HG02852 (cell line): Measurements from ENCODE around the gene COL4A3.
"Not testable (repeated sequence)": the region's sequence is repeated elsewhere in the genome, so short reads cannot be mapped to it uniquely, and the experiment has no call there.

ENCODE experiments used
- ATAC-seq: cut with Tn5 transposase; IDR thresholded peaks from one replicate; pipeline ENCODE4 v1.9.1; 2021; ENCODE audit warnings: mild to moderate bottlenecking, moderate library complexity; ENCODE audit not compliant: unreplicated experiment

COL4A3 gene

DNA sequence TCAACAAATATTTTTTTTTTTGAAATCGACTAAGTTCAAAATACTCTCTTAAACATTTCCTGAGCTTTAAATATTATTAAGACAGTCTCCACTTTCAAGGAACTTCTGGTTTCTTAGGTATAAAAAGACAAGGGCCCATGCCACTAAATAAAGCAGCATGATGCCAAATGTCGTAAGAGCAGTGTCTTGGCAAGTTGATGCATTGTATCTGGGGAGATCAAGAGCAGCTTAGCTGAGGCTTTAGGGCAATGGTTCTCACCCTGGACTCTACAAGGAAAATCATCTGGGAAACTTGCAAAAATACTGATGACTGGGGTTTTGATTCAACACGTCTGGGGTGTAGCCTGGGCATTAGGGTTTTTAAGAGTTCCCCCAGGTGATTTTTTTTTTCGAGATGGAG lies 41.3 kb downstream of the COL4A3 start:
- ATAC-seq = no peak

DNA sequence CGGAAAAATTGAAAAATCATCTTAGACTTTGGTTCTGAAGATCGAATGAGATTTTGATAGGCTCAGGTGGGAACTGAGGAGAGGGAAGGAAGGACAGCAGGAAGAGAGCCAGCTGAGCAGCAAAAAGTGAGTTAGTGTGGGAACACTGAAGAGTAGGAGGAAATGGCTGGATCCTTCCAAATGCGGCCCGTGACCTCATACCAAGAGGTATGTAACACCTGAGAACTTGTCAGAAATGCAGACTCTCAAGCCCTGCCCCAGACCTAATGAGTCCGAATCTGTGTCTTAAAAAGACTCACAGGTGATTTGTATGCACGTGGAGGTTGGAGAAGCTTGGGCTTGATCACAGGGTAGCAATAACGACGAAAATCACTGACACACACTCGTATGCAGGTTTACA lies 42.0 kb downstream of the COL4A3 start:
- no peak for ATAC-seq

DNA sequence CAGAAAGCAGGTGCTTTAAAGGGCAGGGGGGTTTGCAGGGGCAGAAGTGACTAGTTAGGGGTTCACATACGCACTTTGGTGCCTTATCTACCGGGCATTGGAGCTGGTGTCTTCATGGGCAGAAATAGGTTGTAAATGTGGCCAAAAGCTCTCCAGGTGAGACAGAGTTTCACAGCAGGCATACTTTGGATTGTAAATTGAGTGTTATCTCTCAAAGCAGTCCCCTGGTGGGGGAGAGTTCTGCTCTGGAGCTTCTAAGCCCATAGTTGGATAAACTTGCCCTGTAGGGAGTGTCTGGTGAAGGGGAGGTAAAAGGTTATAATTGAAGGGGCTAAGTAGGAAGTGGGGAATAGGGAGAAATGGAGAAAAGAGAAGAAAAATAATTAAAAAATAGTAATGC lies 43.1 kb downstream of the COL4A3 start:
- ATAC-seq = no peak

DNA sequence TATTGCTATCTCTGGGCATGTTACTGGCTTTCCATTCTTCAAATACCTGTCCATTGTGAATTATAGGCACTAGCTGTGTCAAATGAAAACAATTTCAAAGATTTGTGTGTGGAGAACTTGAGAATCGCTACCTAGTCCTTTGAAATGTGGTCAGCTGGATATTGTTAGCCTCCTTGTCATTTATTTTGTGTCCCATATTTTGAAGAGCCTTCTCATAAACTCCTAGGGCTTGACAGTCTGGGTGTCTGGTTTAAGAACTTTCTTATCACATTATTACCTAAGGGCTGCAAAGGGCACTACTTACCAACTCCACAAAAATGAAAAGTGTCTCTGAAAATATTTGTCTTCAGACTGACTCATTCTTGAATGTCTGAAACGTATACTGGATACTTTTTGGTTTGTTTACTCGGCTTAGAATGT lies 50.2 kb downstream of the COL4A3 start:
- ATAC-seq = no peak

DNA sequence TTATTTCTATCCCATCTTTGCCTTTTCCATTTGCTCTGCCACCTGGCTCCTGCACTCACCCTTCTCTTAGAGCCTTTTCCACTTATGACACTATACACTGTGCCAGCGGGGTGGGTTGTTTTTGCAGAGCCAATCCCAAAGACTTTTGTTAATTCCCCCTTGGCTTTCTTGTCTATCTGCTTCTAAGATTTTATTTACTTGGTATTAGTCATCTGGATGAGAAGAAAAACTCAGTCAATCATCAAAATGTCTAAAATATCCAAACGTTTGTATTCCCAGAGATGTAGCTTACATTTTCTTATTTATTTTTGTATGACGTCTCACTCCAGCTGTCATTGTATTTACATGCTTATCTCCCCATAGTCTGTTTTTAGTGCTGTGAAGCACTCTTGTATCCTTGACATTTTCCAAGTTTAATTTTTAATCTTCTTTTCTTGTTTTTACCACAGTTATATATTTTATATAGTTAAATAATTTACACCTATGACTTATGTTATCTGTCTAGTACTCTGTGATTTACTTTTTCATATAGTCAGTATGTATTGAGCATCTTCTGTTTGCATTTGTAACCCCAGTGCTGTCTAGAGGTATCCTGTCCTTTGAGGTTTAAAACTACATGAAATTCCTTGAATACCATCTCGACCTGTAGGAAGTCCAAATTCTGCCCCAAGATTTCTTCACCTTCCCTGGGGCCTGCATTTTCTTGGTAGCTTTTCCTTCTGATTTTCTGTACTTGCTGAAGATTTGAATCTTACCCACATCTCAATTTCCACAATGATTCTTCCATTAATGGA lies 55.1 kb downstream of the COL4A3 start:
- no peak for ATAC-seq

DNA sequence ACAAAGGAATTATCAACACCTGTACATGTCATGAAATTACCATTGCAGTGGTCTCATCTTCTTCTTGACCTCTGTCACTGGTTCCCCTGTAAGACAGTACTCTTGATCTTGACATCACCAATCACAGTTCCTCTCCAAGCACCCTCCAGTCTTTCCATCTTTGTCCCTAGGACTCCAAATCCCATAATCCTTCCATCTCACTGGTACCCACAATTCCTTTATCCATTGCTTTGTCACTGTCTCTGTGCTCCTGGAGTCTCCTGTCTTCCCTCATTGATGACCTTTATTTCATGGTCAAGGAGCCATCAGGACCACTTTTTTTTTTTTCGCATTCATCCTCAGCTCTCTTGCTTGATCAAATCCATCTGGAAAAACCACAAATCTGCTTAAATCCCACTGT lies 56.7 kb downstream of the COL4A3 start:
- no peak for ATAC-seq

DNA sequence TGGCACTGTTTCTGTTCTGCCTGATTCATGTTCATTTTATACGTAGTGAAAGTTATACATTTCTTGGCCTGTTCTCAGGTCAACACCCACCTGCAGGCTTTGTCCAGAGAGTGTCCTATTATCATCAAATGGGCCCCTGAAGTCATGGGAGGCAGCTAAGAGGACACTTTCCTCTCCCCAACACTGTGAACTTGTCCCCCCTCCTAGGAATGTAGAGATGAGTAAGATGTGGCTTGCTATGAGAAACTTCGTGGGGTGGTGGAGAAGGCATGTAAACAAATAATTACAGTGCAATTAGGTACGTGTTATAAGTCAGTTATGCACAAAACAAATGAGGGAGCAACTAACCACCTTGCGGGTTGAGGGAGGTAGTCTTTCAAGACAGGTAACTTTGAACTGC lies 57.9 kb downstream of the COL4A3 start:
- ATAC-seq = no peak

DNA sequence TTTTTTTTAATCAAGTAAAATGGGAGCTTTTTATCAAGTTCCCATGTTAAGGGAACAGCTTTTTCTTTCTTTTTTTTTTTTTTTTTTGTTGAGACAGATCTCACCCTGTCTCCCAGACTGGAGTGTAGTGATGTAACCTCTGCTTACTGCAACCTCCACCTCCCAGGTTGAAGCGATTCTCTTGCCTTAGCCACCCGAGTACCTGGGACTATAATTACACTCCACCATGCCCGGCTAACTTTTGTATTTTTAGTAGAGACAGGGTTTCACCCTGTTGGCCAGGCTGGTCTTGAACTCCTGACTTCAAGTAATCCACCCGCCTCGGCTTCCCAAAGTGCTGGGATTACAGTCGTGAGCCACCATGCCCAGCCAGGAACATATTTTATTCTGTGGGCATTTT lies 61.2 kb downstream of the COL4A3 start:
- not testable (repeated sequence) for ATAC-seq

DNA sequence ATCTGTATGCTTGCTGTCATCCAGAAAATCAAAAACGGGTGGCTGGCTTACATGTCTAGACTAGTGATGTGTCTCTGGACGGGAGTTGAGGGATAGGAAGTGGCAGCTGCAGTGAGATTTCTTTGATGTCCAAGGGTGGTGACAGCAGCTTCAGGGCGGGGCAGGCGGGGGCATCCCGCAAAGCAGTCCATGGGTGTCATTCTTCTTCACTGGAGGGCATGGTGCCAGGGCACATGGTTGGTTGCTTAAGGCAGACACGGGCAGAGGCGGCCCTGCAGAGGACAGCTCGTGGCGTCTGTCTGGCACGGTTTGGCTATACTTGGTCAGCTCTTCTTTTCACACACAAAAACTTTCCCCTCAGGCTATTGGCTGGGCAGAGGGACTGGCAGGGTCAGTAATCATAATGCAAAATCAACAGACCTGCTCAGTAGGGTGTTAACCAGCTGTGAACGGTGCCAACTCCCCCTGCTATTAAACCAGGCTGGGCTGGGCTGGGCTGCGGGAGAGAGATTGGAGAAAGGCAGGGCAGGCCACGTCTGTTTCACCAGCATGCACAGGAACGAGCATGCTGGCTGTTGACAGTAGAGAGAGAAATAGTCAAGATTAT lies 63.7 kb downstream of the COL4A3 start:
- no peak for ATAC-seq

DNA sequence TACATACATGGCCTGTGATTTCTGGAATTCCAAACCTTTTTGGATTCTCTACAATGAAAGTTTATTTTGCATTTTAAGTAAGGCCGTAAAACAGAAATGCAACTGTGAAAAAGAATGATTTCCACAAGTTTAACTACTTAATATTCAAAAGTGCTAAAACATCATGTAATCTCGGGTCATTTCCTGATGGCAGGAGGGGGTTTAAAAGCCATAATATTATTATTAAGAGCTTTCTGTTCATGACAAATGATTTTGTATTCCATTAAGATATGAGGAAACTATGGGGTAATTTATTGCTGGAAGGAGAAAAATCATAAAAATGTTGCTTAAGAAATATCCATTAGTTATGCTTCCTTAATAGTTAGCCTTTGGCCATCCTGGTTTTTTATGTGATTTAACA lies 65.7 kb downstream of the COL4A3 start:
- no peak for ATAC-seq

DNA sequence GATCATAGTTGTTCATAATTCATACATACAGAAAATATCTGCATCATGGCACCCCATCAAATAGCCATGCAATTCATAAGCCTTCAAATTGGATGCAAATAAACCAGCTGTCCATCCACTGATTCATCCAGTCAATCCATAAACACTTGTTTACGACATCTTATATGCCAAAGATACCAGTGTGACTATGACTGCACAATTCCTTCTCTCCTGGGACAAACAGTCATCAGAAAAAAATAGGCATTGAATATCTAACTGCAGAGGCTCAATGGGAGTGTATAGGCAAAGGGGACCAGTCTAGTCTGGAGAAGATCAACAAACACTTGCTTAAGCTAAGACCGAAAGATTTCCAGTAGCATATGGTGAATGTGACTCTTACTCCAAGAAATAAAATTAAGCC lies 70.0 kb downstream of the COL4A3 start:
- ATAC-seq = no peak

DNA sequence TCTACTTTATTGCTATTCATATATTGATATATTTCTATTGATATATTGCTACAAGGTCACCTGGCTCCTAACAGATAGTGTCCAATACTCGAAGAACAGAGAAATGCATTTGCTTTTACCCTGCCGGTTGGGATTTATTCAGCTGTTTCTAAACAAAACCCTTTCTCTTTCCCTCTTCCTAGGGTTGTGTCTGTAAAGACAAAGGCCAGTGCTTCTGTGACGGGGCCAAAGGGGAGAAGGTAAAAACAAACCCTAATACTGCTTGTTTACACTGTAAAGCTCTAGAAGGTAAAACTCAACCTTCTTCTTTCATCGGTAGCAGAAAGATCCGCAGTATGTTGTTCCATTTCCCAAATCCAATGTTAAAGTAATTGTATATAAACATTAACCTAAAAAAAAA lies 73.4 kb downstream of the COL4A3 start:
- ATAC-seq = no peak

DNA sequence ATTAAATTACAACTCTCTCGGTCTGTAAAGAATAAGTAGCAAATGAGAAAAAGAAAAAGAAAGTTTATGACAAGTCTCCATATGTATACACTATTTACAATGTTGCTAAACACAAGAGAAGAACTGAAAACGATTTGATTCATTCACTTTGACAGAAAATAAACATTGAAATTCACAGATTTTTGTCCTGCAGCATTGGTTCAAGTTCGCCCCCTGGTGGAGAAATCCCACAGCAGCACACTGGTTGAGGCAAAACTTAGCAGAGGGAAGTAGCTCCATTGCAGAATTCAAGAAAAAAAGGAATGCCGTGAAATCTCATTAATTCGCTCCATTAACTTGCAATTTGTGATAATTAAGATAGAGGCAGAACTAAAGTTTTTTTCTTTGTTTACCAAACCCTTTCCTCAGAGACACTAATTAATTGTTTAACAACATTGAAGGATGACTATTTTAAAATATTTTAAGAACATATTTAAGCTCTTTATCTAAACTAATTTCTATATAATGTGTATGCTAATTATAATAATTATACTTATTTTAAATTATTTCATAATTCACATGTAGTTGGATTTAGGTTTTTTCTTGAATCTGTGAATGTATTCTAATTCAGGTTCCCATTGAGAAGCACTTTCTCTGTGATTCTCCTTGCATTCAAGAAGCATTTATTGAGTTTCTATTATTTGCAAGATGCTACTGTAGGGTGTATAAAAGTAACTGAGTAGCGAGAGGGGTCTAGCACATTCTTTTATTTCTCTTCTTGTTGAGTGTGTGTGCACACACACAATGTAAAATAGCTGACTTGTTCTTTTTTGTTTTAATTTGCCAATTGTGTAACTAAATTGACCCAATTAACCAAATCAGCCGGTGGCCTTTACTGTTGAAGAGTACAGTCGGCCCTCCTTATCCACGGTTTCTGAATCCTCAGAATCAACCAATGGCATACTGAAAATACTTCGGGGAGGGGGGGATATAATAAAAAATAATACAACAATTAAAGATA lies 74.1 kb downstream of the COL4A3 start:
- peak; percentile 64 for ATAC-seq

DNA sequence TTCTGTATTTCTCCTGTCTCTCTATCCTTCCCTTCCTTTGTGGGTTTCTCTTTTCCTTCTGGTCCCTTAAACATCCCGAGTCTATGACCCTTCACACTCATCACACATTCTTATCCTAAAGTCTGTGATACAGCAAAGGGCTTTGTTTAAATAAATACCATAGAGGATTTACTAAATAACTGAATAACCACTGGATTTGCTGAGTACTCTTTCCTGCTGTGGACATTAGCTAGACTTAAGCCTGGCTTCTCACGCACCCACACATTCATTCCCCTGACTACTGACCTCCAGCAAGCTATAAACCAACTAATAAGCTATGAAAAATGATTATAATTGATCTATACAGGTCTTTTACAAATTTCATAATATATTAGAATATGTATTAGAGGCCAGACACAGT lies 76.6 kb downstream of the COL4A3 start:
- ATAC-seq = no peak

DNA sequence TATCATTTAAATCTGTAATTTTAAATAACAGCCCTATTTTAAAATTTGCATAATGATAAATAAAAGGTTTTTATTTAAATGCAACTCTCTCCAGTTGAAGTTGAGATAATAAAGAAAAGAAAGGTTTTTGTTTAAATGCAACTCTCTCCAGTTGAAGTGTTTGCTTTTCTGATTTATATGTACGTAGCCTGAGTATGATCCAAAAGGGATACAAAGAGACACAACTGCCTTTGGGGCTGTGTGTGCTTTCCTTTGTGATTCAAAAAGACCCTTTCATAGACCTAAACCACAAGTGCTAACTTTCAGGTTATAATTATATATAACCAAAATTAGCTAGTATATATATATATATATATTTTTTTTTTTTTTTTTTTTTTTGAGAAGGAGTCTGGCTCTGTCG lies 84.5 kb downstream of the COL4A3 start:
- no peak for ATAC-seq

DNA sequence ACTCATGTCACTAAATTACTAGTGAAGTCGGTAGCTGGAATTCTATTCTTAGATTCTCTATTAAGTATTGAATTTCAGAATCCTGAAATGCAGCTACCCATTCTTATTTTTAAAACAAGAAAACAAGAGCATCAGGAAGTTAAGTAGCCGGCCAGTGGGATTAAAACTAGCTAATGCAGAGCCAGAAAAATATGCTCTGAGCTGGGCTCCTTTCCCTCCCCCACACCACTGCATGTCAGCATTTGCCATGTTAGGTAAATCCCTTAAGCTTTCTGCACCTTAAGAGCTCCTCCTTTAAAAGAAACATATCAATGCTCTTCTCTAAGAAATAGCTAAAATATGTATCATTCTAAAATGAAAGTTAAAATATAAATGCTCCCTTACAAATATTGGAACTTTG lies 88.4 kb downstream of the COL4A3 start:
- no peak for ATAC-seq

DNA sequence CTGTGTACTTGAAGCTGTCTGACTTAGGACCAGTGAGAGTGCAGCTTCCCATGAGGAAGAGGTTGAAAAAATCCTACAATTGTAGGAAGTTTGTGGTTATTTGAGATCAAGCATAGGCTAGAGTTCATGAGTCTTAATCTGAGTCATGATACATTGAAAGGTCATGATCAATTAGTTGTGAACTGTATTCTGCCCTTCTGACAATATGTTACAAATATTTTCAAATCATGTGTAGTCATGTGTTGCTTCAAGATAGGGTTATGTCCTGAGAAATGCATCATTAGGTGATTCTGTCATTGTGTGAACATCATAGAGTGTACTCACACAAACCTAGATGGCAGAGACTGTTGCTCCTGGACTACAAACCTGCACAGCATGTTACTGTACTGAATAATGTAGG lies 92.2 kb downstream of the COL4A3 start:
- ATAC-seq = no peak

DNA sequence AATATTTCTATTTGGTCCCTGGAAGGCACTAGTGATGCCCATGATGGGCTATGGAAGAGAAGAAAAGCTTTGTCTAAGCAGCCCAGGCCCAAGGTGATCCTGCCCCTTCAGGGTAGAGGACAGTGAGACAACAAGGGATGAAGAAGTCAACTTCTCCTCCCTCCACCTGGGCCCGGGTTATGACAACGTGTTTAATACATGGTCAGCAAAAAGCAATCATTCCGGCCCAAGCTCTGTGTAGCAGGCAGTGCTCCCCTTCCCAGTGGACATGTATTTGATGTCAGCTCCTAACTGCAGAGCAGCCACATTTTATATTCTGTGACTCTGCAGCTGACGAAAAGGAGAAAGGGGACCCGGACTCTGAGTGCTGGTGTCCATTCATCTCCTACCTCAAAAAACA lies 93.4 kb downstream of the COL4A3 start:
- no peak for ATAC-seq

DNA sequence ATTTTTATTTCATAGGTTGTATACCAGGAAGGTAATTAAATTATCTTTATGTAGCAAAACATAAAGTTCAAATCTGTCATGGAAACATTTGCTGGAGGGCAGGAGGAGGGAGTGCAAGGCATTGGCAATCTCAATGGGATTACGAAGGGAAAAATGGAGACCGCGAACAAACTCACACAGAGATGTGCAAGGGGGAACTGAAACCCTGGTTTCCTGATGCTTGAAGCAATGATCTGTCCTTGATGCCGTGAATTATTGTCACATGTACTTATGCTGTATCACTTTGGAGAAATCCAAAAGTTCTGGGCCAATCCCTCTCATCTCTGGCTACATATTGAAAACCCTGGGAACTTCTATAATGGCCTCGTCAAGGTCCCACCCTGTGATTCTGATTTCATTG lies 95.6 kb downstream of the COL4A3 start:
- ATAC-seq = no peak

DNA sequence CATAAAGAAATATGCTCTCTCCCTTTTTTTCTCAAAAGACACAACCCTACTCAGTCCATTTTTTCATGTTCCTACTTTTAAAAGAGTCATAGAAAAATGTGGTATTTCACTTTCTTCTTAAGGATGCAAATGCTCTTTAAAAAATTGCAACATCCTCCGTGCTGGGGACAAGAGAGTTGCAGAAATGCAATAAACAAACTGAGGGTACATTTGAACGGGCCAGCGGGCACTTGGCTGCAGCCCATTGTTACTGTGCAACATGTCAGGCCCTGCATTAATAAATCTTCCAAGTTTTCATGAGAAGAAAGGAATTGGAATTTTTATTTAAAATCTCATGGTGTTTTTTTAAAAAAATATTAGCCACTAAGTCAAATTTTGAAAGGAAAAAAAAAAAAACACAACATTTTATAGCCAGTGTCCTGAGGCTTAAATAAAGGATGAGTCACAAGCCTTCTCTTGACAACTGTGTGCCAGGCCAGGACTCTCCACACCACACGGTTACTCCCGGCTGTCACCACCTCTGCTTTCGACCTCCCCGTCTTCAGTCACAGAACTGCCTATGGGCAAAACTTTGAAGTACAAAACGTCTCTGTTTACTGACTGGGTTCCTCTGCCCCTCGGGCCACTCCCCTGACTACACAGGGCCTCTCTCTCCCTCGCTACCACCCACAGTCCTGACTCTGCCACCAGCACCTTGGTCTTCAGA lies 103.1 kb downstream of the COL4A3 start:
- no peak for ATAC-seq

DNA sequence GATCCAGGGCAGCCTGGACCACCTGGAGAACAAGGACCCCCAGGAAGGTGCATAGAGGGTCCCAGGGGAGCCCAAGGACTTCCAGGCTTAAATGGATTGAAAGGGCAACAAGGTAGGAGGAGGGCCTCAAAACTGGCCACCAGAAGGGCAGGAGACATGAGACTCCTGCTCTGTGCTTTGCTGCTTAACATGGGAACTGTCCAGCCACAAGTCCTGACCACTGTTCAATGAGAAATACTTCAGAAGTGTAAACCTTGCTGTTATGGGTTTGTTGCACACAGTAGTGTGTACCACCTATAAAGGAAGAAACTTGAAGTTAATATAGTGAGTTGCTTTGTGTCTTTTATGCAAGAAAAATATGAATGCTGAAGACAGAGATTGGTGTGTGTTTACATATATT lies 116.5 kb downstream of the COL4A3 start:
- no peak for ATAC-seq
